ENCODE measurements around the gene SLC1A1. TPM values are rescaled to one million over a fixed set of nuclear protein-coding genes. Genes with fewer than 3 reads are reported as not detected.
"Not testable (repeated sequence)": the region's sequence is repeated elsewhere in the genome, so short reads cannot be mapped to it uniquely, and the experiment has no call there.

The SLC1A1 gene
- total RNA-seq, 1 donor from 2014 or later, result 1.5 TPM

DNA sequence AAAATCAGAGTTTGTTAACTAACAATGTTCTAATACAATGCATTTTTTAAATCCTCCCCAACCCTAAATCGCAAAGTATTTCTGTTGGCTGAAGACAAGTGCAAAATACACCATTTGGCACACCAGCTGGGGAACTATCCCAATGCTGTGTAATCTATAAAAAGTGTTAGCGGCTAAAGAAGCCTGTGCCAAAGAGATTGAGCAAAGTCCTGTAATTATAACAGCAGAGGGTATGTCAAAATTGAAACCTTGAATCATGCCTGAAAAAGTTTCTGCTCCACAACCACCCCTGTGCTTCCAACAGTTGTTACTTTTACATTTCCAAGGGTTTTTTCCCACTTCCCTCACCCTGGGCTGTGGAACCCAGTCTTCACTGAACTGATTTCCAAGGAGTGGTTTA is 88.7 kb downstream of the SLC1A1 start:
- no peak for DNase-seq

- no peak for DNase-seq
Measured at GRCh38 chr9:4581035-4581760, 90.9 kb downstream of the SLC1A1 start.

DNA sequence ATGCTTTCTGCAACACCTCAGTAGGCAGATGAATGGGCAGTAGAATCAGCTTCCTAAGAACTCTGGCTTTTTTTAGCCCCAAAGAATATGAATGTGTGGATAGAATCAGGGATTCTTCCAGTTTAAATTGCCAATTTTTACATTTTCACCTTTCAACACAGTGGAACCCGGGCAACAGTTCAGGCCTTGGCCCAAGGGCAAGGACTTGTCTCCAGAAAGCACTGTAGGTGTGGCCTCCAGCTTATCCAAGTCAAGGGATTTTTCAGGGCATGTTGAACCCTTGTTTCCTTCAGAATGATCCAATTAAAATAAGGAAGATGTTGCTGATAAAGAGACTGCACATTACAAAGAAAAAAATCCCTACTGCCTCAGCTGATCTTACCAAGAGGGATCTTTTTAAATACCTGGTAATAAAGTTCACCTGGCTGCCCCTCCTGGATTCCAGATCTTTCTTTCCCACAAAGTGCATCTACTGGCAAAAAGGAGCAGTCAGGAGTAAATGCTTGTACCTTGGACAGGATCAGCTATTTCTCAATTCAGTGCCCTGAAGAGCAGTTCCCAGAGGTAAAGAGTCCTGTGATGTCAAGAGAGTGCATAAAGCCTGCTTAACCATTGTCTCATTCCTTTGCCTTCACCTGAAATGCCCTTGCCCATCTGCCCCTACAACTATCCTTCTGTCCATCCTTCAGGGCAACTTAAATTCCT is 91.7 kb downstream of the SLC1A1 start:
- DNase-seq, result no peak

GRCh38 chr9:4583001-4583400 is 92.7 kb downstream of the SLC1A1 start:
- peak; percentile 45 for DNase-seq

GRCh38 chr9:4584636-4585035 is 94.4 kb downstream of the SLC1A1 start:
- no peak for DNase-seq

GRCh38 chr9:4585135-4585534 is 94.9 kb downstream of the SLC1A1 start:
- no peak for DNase-seq

DNA sequence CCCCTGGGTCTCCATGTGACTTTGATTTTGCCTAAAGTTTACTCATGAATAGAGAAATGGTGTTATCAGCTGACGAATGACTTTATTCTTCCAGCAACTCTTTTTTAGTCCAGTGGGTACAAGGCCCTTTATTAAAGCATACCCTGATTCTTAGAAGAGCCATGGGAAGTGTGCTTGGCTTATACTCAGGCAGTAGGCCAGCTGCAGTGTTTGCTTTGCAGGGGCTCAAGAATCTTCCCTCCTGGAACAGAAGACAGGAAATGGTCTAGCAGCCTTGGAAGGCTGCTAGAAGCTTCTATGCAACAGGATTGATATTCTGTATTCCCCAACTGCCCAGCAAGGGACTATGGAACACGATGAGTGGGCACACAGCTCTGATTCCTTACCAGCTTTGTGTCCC is 98.5 kb downstream of the SLC1A1 start:
- DNase-seq, result no peak

- no peak for DNase-seq
Measured at GRCh38 chr9:4590430-4591122, 100.3 kb downstream of the SLC1A1 start.

DNA sequence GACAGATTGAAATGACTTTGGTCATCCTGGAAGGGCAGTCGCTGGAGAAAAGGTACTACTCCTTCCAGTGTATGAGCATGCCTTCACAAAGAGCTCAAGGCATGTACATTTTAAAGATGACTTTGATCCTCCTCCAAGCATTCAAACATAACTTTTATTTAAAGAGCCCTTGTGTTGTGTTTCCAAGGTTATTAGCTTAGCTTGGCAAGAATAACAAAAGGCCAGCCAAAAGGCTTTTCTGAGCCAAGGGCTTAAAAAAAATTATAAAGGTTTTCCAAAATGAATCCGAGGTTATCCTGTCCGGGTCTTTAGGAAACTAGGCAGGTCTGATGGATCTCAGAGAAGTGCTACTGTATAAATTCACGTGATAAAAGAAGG is 100.8 kb downstream of the SLC1A1 start:
- DNase-seq, result peak; percentile 20

DNA sequence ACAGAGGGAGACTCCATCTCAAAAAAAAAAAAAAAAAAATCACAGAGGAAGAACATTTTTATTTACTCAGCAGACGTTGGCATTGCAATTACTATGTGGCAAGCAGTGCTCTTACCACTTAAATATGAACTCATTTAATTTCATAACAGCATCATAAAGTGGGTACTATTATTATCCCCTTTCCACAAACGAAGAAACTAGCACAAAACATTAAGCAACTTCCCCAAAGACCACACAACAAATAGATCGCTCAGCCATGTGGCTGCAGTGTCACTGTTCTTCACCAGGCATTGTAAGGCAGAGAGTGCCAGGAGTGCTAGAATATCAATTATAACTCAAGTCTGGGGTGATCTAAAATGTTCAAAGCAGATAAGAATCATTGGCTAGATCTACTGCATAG is 102.0 kb downstream of the SLC1A1 start:
- no peak for DNase-seq

DNA sequence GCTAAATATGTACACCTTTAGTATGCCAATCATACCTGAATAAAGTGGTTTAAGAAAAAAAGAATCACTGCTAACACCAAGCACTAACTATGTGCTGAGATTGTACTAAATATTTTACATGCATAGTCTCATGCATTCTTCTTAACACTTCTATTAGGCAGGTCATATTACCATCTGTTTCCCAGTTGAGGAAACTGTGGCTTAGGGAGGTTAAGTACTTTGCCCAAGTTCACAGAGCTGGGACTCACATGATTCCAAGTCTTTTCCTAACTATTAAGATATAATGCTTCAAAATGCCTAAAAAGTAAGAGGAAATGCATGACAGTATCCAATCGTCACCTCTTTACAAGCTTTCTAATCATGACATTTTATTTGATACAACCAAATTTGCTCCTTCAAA is 102.6 kb downstream of the SLC1A1 start:
- no peak for DNase-seq

DNA sequence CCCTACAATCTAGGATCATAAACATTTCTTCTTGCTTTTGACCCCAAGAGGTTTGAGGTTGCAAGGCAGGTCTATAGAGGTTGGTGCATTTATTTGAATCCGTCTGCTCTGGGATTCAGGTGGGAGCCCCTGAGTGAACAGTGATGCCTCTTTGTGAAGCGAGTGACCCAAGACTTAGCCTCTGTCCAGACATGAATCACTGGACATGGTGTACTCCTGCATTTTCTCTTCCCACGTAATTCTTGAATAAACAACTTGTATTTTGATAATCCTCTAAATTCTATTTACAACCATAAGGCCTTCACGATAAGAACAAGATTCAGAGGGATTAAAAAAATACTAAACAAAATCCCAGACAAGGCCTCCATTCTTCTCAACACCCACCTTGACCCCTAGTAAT is 104.3 kb downstream of the SLC1A1 start:
- DNase-seq, result no peak

GRCh38 chr9:4594994-4595393 is 104.7 kb downstream of the SLC1A1 start:
- no peak for DNase-seq

- peak; percentile 9 for DNase-seq
Measured at GRCh38 chr9:4596165-4596922, 106.1 kb downstream of the SLC1A1 start.

DNA sequence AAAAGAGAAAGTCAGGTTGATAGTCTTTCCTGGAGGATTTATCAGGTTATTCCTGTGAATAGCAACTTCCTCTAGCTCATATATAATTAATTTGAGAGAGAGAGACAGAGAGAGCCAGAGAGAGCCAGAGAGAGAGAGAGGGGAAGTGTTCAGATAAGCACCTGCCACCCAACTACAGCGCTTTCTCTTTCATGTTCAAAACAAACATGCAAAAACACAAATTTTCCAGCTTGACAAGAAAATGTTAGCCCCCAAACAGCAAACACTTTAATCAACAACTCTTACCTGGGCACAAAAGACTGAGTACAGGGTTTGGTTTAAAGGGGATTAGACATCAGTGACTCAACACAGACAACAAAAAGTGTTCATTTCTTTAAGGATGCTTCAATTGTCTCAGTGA is 110.1 kb downstream of the SLC1A1 start:
- DNase-seq, result no peak

- no peak for DNase-seq
Measured at GRCh38 chr9:4603830-4604229, 113.6 kb downstream of the SLC1A1 start.

GRCh38 chr9:4604678-4605095 is 114.4 kb downstream of the SLC1A1 start:
- peak; percentile 86 for DNase-seq

DNA sequence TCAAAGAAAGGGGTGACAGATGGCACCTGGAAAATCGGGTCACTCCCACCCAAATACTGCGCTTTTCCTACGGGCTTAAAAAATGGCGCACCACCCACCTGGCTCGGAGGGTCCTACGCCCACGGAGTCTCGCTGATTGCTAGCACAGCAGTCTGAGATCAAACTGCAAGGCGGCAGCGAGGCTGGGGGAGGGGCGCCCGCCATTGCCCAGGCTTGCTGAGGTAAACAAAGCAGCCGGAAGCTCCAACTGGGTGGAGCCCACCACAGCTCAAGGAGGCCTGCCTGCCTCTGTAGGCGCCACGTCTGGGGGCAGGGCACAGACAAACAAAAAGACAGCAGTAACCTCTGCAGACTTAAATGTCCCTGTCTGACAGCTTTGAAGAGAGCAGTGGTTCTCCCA is 115.8 kb downstream of the SLC1A1 start:
- not testable (repeated sequence) for DNase-seq

- DNase-seq, result no peak
Measured at GRCh38 chr9:4614627-4615026, 124.4 kb downstream of the SLC1A1 start.

GRCh38 chr9:4615251-4615650 is 125.0 kb downstream of the SLC1A1 start:
- DNase-seq, result no peak

GRCh38 chr9:4615778-4616177 is 125.5 kb downstream of the SLC1A1 start:
- DNase-seq, result no peak

GRCh38 chr9:4617752-4618151 is 127.5 kb downstream of the SLC1A1 start:
- no peak for DNase-seq

DNA sequence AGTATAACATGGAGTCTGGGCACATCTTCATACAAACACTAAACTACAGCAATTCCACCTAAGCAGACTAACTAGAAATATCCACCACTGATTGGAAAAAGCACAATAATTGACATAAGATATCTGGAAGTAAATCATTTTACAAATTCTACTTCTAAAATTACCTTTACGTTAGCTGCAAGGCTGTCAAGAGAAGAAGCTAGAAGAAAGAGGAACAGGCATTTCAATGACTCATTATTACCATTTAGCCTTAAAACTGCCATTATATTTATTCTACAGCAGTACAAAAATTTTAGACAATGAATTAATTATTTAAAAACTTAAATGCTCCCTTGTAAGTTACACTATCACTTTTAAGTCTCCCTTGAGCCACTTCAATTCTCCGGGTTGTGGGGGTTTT is 128.4 kb downstream of the SLC1A1 start:
- no peak for DNase-seq

Data from tongue (tissue), 2 donors.